Measurements from ENCODE around the gene IFNAR2. TPM values are rescaled to one million over a fixed set of nuclear protein-coding genes. Genes with fewer than 3 reads are reported as not detected.

IFNAR2 gene
- total RNA-seq, 2 donors from 2014 or later: 12.2 to 12.9 TPM

- H3K36me3 ChIP-seq (replicated peaks in 1 of 2; ENCODE audit: insufficient read depth in 1 of 2, low read depth in 2 of 2): no peaks in the 10 kb centered on the region
- peaks cover 17% of the 10 kb centered on the region for H3K4me1 ChIP-seq
- H3K27me3 ChIP-seq: no peaks in the 10 kb centered on the region
- DNase-seq: no peak
- intact Hi-C loops (cut with DNase I): loop anchor here (10.0 kb wide), 2 partner anchors 156 to 236 kb away; no protein-coding TSS in a partner anchor
- H3K4me3 ChIP-seq: no peak overlapping the region
- H3K27ac ChIP-seq: no peak overlapping the region
- H3K9me3 ChIP-seq: no peaks in the 10 kb centered on the region
- WGBS, 2 donors: 33 to 100% methylated on average over 1 of the region's 1 CpG
- no peak for ATAC-seq
- no peak for TF ChIP-seq CTCF (IDR thresholded peaks at IDR 0.05)
- TF ChIP-seq POLR2A (IDR thresholded peaks at IDR 0.05): no peak
These were observed 21.2 kb upstream of the IFNAR2 start for GRCh38 chr21:33208534-33208933.

GRCh38 chr21:33211305-33211704, 18.4 kb upstream of the IFNAR2 start:
- DNase-seq (no peak), ATAC-seq (no peak)
- H3K4me1 ChIP-seq: peaks cover 4% of the 10 kb centered on the region
- intact Hi-C loops (cut with DNase I): no loop called here
- TF ChIP-seq CTCF (IDR thresholded peaks at IDR 0.05) (no peak), POLR2A (IDR thresholded peaks at IDR 0.05) (no peak)
- no peaks in the 10 kb centered on the region for H3K27me3 ChIP-seq
- no peaks in the 10 kb centered on the region for H3K36me3 ChIP-seq (replicated peaks in 1 of 2; ENCODE audit: insufficient read depth in 1 of 2, low read depth in 2 of 2)
- H3K4me3 ChIP-seq: no peak overlapping the region
- 82 to 88% methylated on average over 7 of the region's 7 CpGs for WGBS, 2 donors
- no peak overlapping the region for H3K27ac ChIP-seq
- no peaks in the 10 kb centered on the region for H3K9me3 ChIP-seq

GRCh38 chr21:33211732-33212131, 18.0 kb upstream of the IFNAR2 start:
- ATAC-seq (no peak), DNase-seq (no peak)
- Histone ChIP-seq H3K36me3 (replicated peaks in 1 of 2; ENCODE audit: insufficient read depth in 1 of 2, low read depth in 2 of 2) (no peaks in the 10 kb centered on the region), H3K27me3 (no peaks in the 10 kb centered on the region), H3K27ac (no peak overlapping the region), H3K9me3 (no peaks in the 10 kb centered on the region), H3K4me3 (no peak overlapping the region), H3K4me1 (peaks cover 4% of the 10 kb centered on the region)
- intact Hi-C loops (cut with DNase I): no loop called here
- TF ChIP-seq CTCF (IDR thresholded peaks at IDR 0.05): no peak
- TF ChIP-seq POLR2A (IDR thresholded peaks at IDR 0.05): no peak
- 57 to 59% methylated on average over 6 of the region's 6 CpGs for WGBS, 2 donors

- Histone ChIP-seq H3K4me3 (no peak overlapping the region), H3K4me1 (peaks cover 4% of the 10 kb centered on the region), H3K9me3 (no peaks in the 10 kb centered on the region), H3K27ac (peak overlapping the region in 1 of 4 donors; percentile 3), H3K36me3 (replicated peaks in 1 of 2; ENCODE audit: insufficient read depth in 1 of 2, low read depth in 2 of 2) (no peaks in the 10 kb centered on the region), H3K27me3 (no peaks in the 10 kb centered on the region)
- ATAC-seq: no peak
- intact Hi-C loops (cut with DNase I): no loop called here
- 28 to 38% methylated on average over 8 of the region's 8 CpGs for WGBS, 2 donors
- TF ChIP-seq CTCF (IDR thresholded peaks at IDR 0.05) (no peak), POLR2A (IDR thresholded peaks at IDR 0.05) (no peak)
- no peak for DNase-seq
These were observed 17.4 kb upstream of the IFNAR2 start for GRCh38 chr21:33212159-33212851.

DNA sequence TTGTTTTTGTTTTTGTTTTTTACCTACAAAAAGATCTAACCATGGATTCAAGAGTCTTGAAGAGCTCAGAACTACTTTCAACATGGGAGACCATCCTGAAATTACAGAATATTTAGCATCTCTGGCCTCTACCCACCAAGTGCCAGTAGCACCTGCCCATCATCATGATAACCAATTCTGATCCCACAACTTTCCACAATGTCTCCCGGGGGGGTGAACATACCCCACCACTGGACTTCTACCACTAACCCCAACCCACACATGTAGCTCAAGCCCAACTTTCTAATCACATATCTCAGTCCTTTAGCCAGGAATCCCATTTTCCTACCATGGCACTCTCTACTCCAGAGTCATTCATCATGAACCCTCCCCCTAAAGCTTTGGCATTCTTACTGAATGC, 15.7 kb upstream of the IFNAR2 start:
- intact Hi-C loops (cut with DNase I): no loop called here
- WGBS, 2 donors: 95 to 100% methylated on average over 1 of the region's 1 CpG
- no peak for ATAC-seq
- Histone ChIP-seq H3K27ac (no peak overlapping the region), H3K4me1 (peaks cover 4% of the 10 kb centered on the region), H3K4me3 (no peak overlapping the region), H3K36me3 (replicated peaks in 1 of 2; ENCODE audit: insufficient read depth in 1 of 2, low read depth in 2 of 2) (no peaks in the 10 kb centered on the region), H3K27me3 (no peaks in the 10 kb centered on the region), H3K9me3 (no peaks in the 10 kb centered on the region)
- TF ChIP-seq POLR2A (IDR thresholded peaks at IDR 0.05) (no peak), CTCF (IDR thresholded peaks at IDR 0.05) (no peak)
- DNase-seq: no peak
